ENCODE data around the gene RS1. TPM values are rescaled to one million over a fixed set of nuclear protein-coding genes. Genes with fewer than 3 reads are reported as not detected.

RS1 gene
- polyA plus RNA-seq, 1 donor (not counting 4 experiments of a cell fraction or from before 2014, with no cell fraction given) = not detected

- Histone ChIP-seq H3K27ac (ENCODE audit: control insufficient read depth, insufficient read depth, low read length) (no peak overlapping the region), H3K79me2 (ENCODE audit: control insufficient read depth, insufficient read depth, low read length) (no peaks in the 10 kb centered on the region), H3K4me1 (ENCODE audit: control insufficient read depth, extremely low read depth, insufficient read depth, low read length) (no peaks in the 10 kb centered on the region), H4K20me1 (ENCODE audit: control insufficient read depth, extremely low read depth, insufficient read depth, low read length) (no peaks in the 10 kb centered on the region), H3K27me3 (ENCODE audit: control insufficient read depth, extremely low read depth, insufficient read depth, low read length) (no peaks in the 10 kb centered on the region), H2AFZ (ENCODE audit: control insufficient read depth, low read length) (no peak overlapping the region), H3K4me3 (ENCODE audit: control insufficient read depth in 2 of 3, extremely low read depth in 1 of 3, insufficient read depth in 2 of 3, low read depth in 1 of 3, low read length in 3 of 3) (no peak overlapping the region), H3K9me1 (ENCODE audit: control insufficient read depth, extremely low read depth, insufficient read depth, low read length) (no peaks in the 10 kb centered on the region), H3K9ac (ENCODE audit: control insufficient read depth, extremely low read depth, insufficient read depth, low read length) (no peak overlapping the region), H3K9me3 (ENCODE audit: control insufficient read depth, low read depth, low read length) (no peaks in the 10 kb centered on the region), H3K36me3 (ENCODE audit: control insufficient read depth in 2 of 2, extremely low read depth in 1 of 2, insufficient read depth in 2 of 2, low read length in 2 of 2) (no peaks in the 10 kb centered on the region), H3K4me2 (ENCODE audit: control insufficient read depth, extremely low read depth, insufficient read depth, low read depth, low read length) (no peak overlapping the region)
- no peak for FAIRE-seq
- TF ChIP-seq, protein P1, sequence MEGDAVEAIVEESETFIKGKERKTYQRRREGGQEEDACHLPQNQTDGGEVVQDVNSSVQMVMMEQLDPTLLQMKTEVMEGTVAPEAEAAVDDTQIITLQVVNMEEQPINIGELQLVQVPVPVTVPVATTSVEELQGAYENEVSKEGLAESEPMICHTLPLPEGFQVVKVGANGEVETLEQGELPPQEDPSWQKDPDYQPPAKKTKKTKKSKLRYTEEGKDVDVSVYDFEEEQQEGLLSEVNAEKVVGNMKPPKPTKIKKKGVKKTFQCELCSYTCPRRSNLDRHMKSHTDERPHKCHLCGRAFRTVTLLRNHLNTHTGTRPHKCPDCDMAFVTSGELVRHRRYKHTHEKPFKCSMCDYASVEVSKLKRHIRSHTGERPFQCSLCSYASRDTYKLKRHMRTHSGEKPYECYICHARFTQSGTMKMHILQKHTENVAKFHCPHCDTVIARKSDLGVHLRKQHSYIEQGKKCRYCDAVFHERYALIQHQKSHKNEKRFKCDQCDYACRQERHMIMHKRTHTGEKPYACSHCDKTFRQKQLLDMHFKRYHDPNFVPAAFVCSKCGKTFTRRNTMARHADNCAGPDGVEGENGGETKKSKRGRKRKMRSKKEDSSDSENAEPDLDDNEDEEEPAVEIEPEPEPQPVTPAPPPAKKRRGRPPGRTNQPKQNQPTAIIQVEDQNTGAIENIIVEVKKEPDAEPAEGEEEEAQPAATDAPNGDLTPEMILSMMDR (optimal IDR thresholded peaks at IDR 0.05 in 1 of 3, IDR thresholded peaks at IDR 0.05 in 1 of 3, conservative IDR thresholded peaks at IDR 0.05 in 1 of 3; ENCODE audit: extremely low read depth in 1 of 3, insufficient read depth in 2 of 3, low read length in 3 of 3) = no peak
- no peak for TF ChIP-seq EZH2 (IDR thresholded peaks at IDR 0.05; ENCODE audit: low read length)
- dilution Hi-C loops (cut with MboI; ENCODE audit: extremely low pct_ligation_motif_present, low sequenced_read_pairs) = no loop called here
- DNase-seq (ENCODE audit: low read depth, low spot score) = no peak
These were observed 28.7 kb downstream of the RS1 start for GRCh38 chrX:18643243-18643642.

GRCh38 chrX:18640686-18641085 is 31.2 kb downstream of the RS1 start:
- Histone ChIP-seq H3K27ac (ENCODE audit: control insufficient read depth, insufficient read depth, low read length) (no peak overlapping the region), H3K9me1 (ENCODE audit: control insufficient read depth, extremely low read depth, insufficient read depth, low read length) (no peaks in the 10 kb centered on the region), H3K36me3 (ENCODE audit: control insufficient read depth in 2 of 2, extremely low read depth in 1 of 2, insufficient read depth in 2 of 2, low read length in 2 of 2) (no peaks in the 10 kb centered on the region), H3K79me2 (ENCODE audit: control insufficient read depth, insufficient read depth, low read length) (no peaks in the 10 kb centered on the region), H3K9me3 (ENCODE audit: control insufficient read depth, low read depth, low read length) (no peaks in the 10 kb centered on the region), H3K9ac (ENCODE audit: control insufficient read depth, extremely low read depth, insufficient read depth, low read length) (no peak overlapping the region), H3K27me3 (ENCODE audit: control insufficient read depth, extremely low read depth, insufficient read depth, low read length) (no peaks in the 10 kb centered on the region), H4K20me1 (ENCODE audit: control insufficient read depth, extremely low read depth, insufficient read depth, low read length) (no peaks in the 10 kb centered on the region), H2AFZ (ENCODE audit: control insufficient read depth, low read length) (no peak overlapping the region), H3K4me2 (ENCODE audit: control insufficient read depth, extremely low read depth, insufficient read depth, low read depth, low read length) (no peak overlapping the region), H3K4me3 (ENCODE audit: control insufficient read depth in 2 of 3, extremely low read depth in 1 of 3, insufficient read depth in 2 of 3, low read depth in 1 of 3, low read length in 3 of 3) (no peak overlapping the region), H3K4me1 (ENCODE audit: control insufficient read depth, extremely low read depth, insufficient read depth, low read length) (no peaks in the 10 kb centered on the region)
- FAIRE-seq (no peak), DNase-seq (ENCODE audit: low read depth, low spot score) (no peak)
- dilution Hi-C loops (cut with MboI; ENCODE audit: extremely low pct_ligation_motif_present, low sequenced_read_pairs) = no loop called here
- TF ChIP-seq, protein P1 (optimal IDR thresholded peaks at IDR 0.05 in 1 of 3, IDR thresholded peaks at IDR 0.05 in 1 of 3, conservative IDR thresholded peaks at IDR 0.05 in 1 of 3; ENCODE audit: extremely low read depth in 1 of 3, insufficient read depth in 2 of 3, low read length in 3 of 3) = no peak
- TF ChIP-seq EZH2 (IDR thresholded peaks at IDR 0.05; ENCODE audit: low read length) = no peak
